GM19240 (cell line): ENCODE measurements around the gene RPS16.

Experiments
- DNase-seq: peaks from one replicate; pipeline ENCODE4 v3.0.0; 2011; ENCODE audit warnings: low spot score; ENCODE audit not compliant: insufficient read length

The RPS16 gene

DNA sequence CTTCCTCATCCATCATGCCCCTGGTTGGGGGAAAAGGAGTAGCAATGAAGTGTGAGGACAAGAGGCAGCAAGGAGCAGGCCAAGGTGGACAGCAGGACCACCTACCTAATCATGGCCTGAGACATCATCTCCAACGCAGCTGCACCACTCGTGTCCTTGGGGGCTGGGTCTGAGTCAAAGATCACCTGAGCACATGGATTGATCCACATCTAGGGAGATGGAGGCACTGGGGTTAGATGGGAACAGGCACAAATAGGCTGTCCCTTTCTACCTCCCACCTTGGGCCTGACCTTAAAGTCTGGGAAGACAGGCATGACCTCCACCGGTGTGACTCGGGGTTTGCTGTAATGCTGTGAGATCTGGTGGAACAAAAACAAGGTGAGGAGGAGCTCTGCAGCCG, 47.1 kb downstream of the RPS16 start:
- no peak for DNase-seq

DNA sequence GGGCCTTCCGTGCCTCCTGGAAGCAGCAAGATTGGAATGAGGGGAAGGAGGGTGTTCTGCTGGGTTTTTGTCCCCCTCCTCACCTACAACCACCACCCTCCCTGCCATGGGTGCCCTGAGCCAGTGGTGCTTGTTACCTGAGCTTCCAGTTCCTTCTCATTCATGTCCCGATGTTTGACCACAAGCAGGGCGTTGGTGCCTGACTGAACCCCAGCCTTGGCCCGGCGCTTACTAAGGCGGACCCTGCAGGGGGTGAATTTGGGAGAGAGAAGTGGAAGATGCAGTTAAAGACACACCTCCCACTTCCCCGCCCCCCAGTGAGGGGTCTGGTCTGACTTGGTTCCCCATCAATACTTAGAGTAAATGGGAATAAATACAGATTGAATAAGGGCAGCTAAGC, 49.2 kb downstream of the RPS16 start:
- DNase-seq: no peak

DNA sequence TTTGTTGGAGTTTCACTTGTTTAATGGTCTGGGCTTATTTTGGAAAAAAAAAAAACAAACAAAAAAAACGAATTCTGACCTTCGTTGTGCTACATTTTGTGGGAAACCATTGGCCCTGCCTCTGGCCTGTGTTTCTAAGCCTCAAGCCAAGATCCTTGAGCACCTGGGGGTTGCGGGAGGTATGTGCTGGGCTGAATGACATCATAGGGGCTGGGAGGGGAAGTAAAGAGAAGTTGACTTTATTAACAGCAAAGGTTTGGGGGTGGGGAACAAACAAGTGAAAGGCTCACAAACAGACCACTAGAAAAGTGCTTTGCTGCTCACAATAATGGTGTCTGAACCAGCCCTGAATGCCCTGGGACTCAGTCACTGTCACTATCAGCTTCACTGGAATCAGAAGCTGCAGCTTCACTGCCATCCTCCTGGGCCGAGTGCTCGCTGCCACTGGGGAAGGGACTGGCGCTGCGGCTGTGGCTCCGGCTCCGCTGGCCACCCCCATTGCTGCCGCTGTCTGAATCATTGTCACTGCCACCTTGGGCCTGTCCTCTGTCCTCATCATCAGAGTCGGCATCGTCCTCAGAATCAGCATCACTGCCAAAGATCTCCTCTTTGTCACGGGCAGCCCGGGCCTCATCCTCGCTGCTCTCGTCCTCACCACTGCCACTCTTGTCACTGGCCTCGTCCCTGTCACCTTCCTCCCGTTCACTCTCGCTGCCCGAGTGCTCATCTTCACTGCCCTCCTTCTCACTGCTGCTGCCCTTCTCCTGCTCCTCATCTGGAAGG, 49.9 kb downstream of the RPS16 start:
- DNase-seq: no peak

DNA sequence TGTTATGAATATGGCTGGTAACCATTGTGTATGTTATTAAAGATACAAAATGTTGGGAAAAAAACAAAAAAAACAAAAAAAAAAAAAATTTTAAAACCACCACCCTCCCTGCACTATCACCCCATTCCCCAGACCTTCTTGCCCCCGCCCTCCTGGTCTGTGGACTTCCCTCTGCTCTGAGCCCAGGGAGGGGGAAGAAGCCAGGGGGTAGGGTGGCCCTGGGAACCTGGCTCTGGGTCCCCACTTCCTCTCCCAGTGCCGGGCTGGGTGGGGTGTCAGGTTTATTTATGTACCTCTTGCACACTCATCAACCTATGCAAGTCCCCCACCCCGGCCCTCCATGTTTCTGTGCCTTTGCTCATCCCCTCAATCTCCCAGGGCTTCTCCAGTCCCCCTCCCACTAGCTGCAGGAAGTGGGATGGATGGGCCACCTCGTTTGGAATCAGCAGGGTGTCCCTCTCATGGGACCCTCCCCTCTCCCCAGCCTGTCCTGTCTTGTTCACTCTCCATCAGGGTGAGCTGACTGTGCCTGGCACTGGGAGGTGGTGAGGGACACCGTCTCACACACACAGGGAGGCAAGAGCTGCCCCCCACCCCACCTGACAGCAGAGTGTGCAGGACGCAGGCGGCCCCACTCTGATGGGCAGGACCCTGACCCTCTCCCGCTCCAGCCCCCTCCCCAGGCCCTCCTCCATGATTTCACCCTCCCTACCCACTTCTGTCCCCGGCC, 50.7 kb downstream of the RPS16 start:
- DNase-seq: no peak
